ENCODE results near the gene MEST. TPM values are rescaled to one million over a fixed set of nuclear protein-coding genes. Genes with fewer than 3 reads are reported as not detected.
"Not testable (repeated sequence)": the region's sequence is repeated elsewhere in the genome, so short reads cannot be mapped to it uniquely, and the experiment has no call there.

The MEST gene
- polyA plus RNA-seq, 1 donor (not counting 4 experiments of a cell fraction or from before 2014, with no cell fraction given), result 5.8 TPM

DNA sequence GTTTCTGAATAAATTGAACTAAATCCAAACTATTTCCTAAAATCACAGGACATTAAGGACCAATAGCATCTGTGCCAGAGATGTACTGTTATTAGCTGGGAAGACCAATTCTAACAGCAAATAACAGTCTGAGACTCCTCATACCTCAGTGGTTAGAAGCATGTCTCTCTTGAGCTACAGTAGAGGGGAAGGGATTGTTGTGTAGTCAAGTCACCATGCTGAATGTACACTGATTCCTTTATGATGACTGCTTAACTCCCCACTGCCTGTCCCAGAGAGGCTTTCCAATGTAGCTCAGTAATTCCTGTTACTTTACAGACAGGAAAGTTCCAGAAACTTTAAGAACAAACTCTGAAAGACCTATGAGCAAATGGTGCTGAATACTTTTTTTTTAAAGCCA, 13.9 kb downstream of the MEST start:
- Histone ChIP-seq H3K36me3 (ENCODE audit: control insufficient read depth in 2 of 2, extremely low read depth in 1 of 2, insufficient read depth in 2 of 2, low read length in 2 of 2) (peaks cover 3 to 4% of the 10 kb centered on the region in 2 experiments), H2AFZ (ENCODE audit: control insufficient read depth, low read length) (no peak overlapping the region), H4K20me1 (ENCODE audit: control insufficient read depth, extremely low read depth, insufficient read depth, low read length) (no peaks in the 10 kb centered on the region), H3K4me3 (ENCODE audit: control insufficient read depth in 2 of 3, extremely low read depth in 1 of 3, insufficient read depth in 2 of 3, low read depth in 1 of 3, low read length in 3 of 3) (no peak overlapping the region), H3K9me3 (ENCODE audit: control insufficient read depth, low read depth, low read length) (no peaks in the 10 kb centered on the region), H3K4me1 (ENCODE audit: control insufficient read depth, extremely low read depth, insufficient read depth, low read length) (no peaks in the 10 kb centered on the region), H3K9me1 (ENCODE audit: control insufficient read depth, extremely low read depth, insufficient read depth, low read length) (no peaks in the 10 kb centered on the region), H3K4me2 (ENCODE audit: control insufficient read depth, extremely low read depth, insufficient read depth, low read depth, low read length) (no peak overlapping the region), H3K27ac (ENCODE audit: control insufficient read depth, insufficient read depth, low read length) (no peak overlapping the region), H3K9ac (ENCODE audit: control insufficient read depth, extremely low read depth, insufficient read depth, low read length) (no peak overlapping the region), H3K27me3 (ENCODE audit: control insufficient read depth, extremely low read depth, insufficient read depth, low read length) (no peaks in the 10 kb centered on the region), H3K79me2 (ENCODE audit: control insufficient read depth, insufficient read depth, low read length) (no peaks in the 10 kb centered on the region)
- dilution Hi-C loops (cut with MboI; ENCODE audit: extremely low pct_ligation_motif_present, low sequenced_read_pairs), result no loop called here
- FAIRE-seq (no peak), DNase-seq (ENCODE audit: low read depth, low spot score) (no peak)
- TF ChIP-seq EZH2 (IDR thresholded peaks at IDR 0.05; ENCODE audit: low read length), result no peak

GRCh38 chr7:130506358-130506757, 14.5 kb downstream of the MEST start:
- H3K9me1 ChIP-seq (ENCODE audit: control insufficient read depth, extremely low read depth, insufficient read depth, low read length), result no peaks in the 10 kb centered on the region
- no peak for DNase-seq (ENCODE audit: low read depth, low spot score)
- no peaks in the 10 kb centered on the region for H4K20me1 ChIP-seq (ENCODE audit: control insufficient read depth, extremely low read depth, insufficient read depth, low read length)
- FAIRE-seq, result no peak
- H3K4me1 ChIP-seq (ENCODE audit: control insufficient read depth, extremely low read depth, insufficient read depth, low read length), result no peaks in the 10 kb centered on the region
- TF ChIP-seq EZH2 (IDR thresholded peaks at IDR 0.05; ENCODE audit: low read length) (no peak), CTCF (optimal IDR thresholded peaks at IDR 0.05 in 1 of 3, IDR thresholded peaks at IDR 0.05 in 1 of 3, conservative IDR thresholded peaks at IDR 0.05 in 1 of 3; ENCODE audit: extremely low read depth in 1 of 3, insufficient read depth in 2 of 3, low read length in 3 of 3) (no peak)
- H2AFZ ChIP-seq (ENCODE audit: control insufficient read depth, low read length), result no peak overlapping the region
- no peaks in the 10 kb centered on the region for H3K27me3 ChIP-seq (ENCODE audit: control insufficient read depth, extremely low read depth, insufficient read depth, low read length)
- H3K79me2 ChIP-seq (ENCODE audit: control insufficient read depth, insufficient read depth, low read length), result no peaks in the 10 kb centered on the region
- H3K9ac ChIP-seq (ENCODE audit: control insufficient read depth, extremely low read depth, insufficient read depth, low read length), result no peak overlapping the region
- no peak overlapping the region for H3K27ac ChIP-seq (ENCODE audit: control insufficient read depth, insufficient read depth, low read length)
- no peak overlapping the region for H3K4me2 ChIP-seq (ENCODE audit: control insufficient read depth, extremely low read depth, insufficient read depth, low read depth, low read length)
- H3K9me3 ChIP-seq (ENCODE audit: control insufficient read depth, low read depth, low read length), result no peaks in the 10 kb centered on the region
- H3K4me3 ChIP-seq (ENCODE audit: control insufficient read depth in 2 of 3, extremely low read depth in 1 of 3, insufficient read depth in 2 of 3, low read depth in 1 of 3, low read length in 3 of 3), result no peak overlapping the region
- dilution Hi-C loops (cut with MboI; ENCODE audit: extremely low pct_ligation_motif_present, low sequenced_read_pairs), result no loop called here
- peaks cover 3 to 4% of the 10 kb centered on the region in 2 experiments for H3K36me3 ChIP-seq (ENCODE audit: control insufficient read depth in 2 of 2, extremely low read depth in 1 of 2, insufficient read depth in 2 of 2, low read length in 2 of 2)

DNA sequence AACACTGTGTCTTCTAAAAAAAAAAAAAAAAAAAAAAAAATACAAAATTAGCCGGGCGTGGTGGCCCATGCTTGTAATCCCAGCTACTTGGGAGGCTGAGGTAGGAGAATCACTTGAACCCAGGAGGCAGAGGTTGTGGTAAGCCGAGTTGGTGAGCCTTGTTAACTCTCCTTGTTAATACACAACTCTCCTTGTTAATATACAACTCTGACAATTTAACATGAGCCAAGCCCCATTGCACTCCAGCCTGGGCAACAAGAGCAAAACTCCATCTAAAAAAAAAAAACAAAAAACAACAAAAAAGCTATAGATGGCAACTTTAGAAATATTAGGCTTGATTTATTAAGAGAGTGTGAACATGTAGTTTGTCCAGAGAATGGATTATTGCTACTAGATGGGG, 20.2 kb downstream of the MEST start:
- DNase-seq (ENCODE audit: low read depth, low spot score); H3K27ac ChIP-seq (ENCODE audit: control insufficient read depth, insufficient read depth, low read length); H3K9ac ChIP-seq (ENCODE audit: control insufficient read depth, extremely low read depth, insufficient read depth, low read length); H3K9me1 ChIP-seq (ENCODE audit: control insufficient read depth, extremely low read depth, insufficient read depth, low read length); H3K79me2 ChIP-seq (ENCODE audit: control insufficient read depth, insufficient read depth, low read length); H4K20me1 ChIP-seq (ENCODE audit: control insufficient read depth, extremely low read depth, insufficient read depth, low read length); dilution Hi-C loops (cut with MboI; ENCODE audit: extremely low pct_ligation_motif_present, low sequenced_read_pairs); FAIRE-seq; H3K9me3 ChIP-seq (ENCODE audit: control insufficient read depth, low read depth, low read length); H3K27me3 ChIP-seq (ENCODE audit: control insufficient read depth, extremely low read depth, insufficient read depth, low read length); H3K4me2 ChIP-seq (ENCODE audit: control insufficient read depth, extremely low read depth, insufficient read depth, low read depth, low read length); H3K36me3 ChIP-seq (ENCODE audit: control insufficient read depth in 2 of 2, extremely low read depth in 1 of 2, insufficient read depth in 2 of 2, low read length in 2 of 2); H2AFZ ChIP-seq (ENCODE audit: control insufficient read depth, low read length); H3K4me3 ChIP-seq (ENCODE audit: control insufficient read depth in 2 of 3, extremely low read depth in 1 of 3, insufficient read depth in 2 of 3, low read depth in 1 of 3, low read length in 3 of 3); H3K4me1 ChIP-seq (ENCODE audit: control insufficient read depth, extremely low read depth, insufficient read depth, low read length): not testable (repeated sequence)
